ENCODE data around the gene MSL3. TPM values are rescaled to one million over a fixed set of nuclear protein-coding genes. Genes with fewer than 3 reads are reported as not detected.

MSL3 gene
- total RNA-seq, 1 donor from 2014 or later = 33.2 TPM

DNA sequence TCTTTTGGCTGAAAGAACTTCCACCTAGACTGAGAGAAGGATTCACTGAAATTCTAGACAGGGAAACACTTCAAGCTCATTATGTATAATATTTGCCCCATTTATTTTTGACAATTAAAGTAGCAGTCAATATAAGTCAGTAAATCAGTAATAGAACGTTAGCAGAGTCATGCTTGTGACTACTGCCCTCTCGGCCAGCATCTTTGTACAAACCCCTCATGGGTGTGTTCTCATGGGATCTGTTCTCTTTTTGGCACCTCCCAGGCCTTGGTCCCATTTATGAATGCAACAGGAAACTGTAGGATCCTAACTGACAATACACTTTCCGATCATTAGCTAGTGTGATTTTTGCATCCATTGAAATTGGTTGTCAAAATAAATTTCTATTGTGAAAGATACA lies 2.9 kb downstream of the MSL3 start:
- Histone ChIP-seq H3K4me1 (no peaks in the 10 kb centered on the region), H2AFZ (replicated peaks) (no peak overlapping the region), H4K20me1 (ENCODE audit: low read depth) (no peaks in the 10 kb centered on the region), H3K4me3 (no peak overlapping the region), H3K4me2 (no peak overlapping the region), H3F3A (ENCODE audit: low read depth) (peaks cover 9% of the 10 kb centered on the region), H3K27ac (no peak overlapping the region), H3K36me3 (peaks cover 5% of the 10 kb centered on the region), H3K9ac (no peak overlapping the region), H3K27me3 (peaks cover 12% of the 10 kb centered on the region), H3K9me3 (ENCODE audit: low read depth) (no peaks in the 10 kb centered on the region), H3K79me2 (ENCODE audit: low read depth) (peaks cover 7% of the 10 kb centered on the region)
- Mint-ChIP-seq H3K9me3 (peaks cover 8% of the 10 kb centered on the region), H3K27ac (no peak overlapping the region), H3K36me3 (peaks cover 4% of the 10 kb centered on the region), H3K4me3 (no peak overlapping the region), H3K4me1 (peaks cover 6% of the 10 kb centered on the region), H3K27me3 (ENCODE audit: insufficient read depth, low read depth) (peaks cover 5% of the 10 kb centered on the region)
- TF ChIP-seq EZH2phosphoT487 (IDR thresholded peaks at IDR 0.05) (no peak), EZH2 (IDR thresholded peaks at IDR 0.05) (no peak)
- TF ChIP-seq, protein P1, sequence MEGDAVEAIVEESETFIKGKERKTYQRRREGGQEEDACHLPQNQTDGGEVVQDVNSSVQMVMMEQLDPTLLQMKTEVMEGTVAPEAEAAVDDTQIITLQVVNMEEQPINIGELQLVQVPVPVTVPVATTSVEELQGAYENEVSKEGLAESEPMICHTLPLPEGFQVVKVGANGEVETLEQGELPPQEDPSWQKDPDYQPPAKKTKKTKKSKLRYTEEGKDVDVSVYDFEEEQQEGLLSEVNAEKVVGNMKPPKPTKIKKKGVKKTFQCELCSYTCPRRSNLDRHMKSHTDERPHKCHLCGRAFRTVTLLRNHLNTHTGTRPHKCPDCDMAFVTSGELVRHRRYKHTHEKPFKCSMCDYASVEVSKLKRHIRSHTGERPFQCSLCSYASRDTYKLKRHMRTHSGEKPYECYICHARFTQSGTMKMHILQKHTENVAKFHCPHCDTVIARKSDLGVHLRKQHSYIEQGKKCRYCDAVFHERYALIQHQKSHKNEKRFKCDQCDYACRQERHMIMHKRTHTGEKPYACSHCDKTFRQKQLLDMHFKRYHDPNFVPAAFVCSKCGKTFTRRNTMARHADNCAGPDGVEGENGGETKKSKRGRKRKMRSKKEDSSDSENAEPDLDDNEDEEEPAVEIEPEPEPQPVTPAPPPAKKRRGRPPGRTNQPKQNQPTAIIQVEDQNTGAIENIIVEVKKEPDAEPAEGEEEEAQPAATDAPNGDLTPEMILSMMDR (IDR thresholded peaks at IDR 0.05) = no peak
- DNase-seq (ENCODE audit: low spot score) = no peak

DNA sequence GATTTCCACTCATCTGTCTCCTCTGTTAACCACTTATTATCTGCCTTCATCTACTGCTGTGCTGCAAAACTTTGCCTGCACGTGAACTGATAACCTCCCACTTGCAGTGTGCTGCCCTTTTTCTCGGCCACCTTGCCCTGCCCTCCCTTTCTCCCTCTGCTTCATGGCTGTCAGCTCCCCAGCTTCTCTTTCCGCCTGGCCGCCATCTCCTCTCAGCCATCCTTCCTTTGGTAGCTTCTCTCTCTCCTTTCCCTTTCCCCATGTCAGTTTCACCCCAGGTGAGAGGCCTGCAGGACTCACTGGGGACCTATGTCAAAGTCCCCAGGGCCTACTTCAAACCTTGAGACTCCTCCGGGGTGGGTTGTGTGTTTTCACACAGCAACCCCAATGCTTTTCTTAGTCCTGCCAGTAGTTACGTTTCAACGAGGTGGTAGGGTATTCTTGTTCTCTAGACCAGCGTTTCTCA lies 6.6 kb downstream of the MSL3 start:
- Mint-ChIP-seq H3K4me1 (no peaks in the 10 kb centered on the region), H3K4me3 (no peak overlapping the region)

DNA sequence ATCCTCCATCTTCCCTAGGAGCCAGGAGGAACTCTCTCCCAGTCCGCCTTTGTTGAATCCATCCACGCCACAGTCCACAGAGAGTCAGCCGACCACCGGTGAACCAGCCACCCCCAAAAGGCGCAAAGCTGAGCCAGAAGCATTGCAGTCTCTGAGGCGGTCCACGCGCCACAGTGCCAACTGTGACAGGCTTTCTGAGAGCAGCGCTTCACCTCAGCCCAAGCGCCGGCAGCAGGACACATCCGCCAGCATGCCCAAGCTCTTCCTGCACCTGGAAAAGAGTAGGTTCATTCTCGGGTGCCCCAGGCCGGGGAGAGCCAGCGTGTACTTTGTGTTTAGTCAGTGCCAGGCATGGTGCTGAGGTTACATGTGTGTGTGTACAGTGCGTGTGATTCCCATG lies 7.4 kb downstream of the MSL3 start:
- Histone ChIP-seq H3F3A (ENCODE audit: low read depth) (no peaks in the 10 kb centered on the region), H3K27ac (no peak overlapping the region), H3K9me3 (ENCODE audit: low read depth) (no peaks in the 10 kb centered on the region), H4K20me1 (ENCODE audit: low read depth) (no peaks in the 10 kb centered on the region), H3K9ac (no peak overlapping the region), H3K27me3 (no peaks in the 10 kb centered on the region), H3K4me3 (no peak overlapping the region), H3K4me1 (no peaks in the 10 kb centered on the region), H3K79me2 (ENCODE audit: low read depth) (no peaks in the 10 kb centered on the region), H2AFZ (replicated peaks) (no peak overlapping the region), H3K4me2 (no peak overlapping the region), H3K36me3 (peaks cover 5% of the 10 kb centered on the region)
- Mint-ChIP-seq H3K9me3 (no peaks in the 10 kb centered on the region), H3K4me3 (no peak overlapping the region), H3K4me1 (no peaks in the 10 kb centered on the region), H3K27me3 (ENCODE audit: insufficient read depth, low read depth) (no peaks in the 10 kb centered on the region), H3K27ac (no peak overlapping the region), H3K36me3 (peaks cover 4% of the 10 kb centered on the region)
- no peak for DNase-seq (ENCODE audit: low spot score)
- TF ChIP-seq, protein P1 (IDR thresholded peaks at IDR 0.05) = no peak
- TF ChIP-seq EZH2 (IDR thresholded peaks at IDR 0.05) (no peak), EZH2phosphoT487 (IDR thresholded peaks at IDR 0.05) (no peak)

More for the DNA sequence above, 6.6 kb downstream of the MSL3 start:
- Mint-ChIP-seq H3K27ac (no peak overlapping the region), H3K27me3 (ENCODE audit: insufficient read depth, low read depth) (no peaks in the 10 kb centered on the region), H3K9me3 (no peaks in the 10 kb centered on the region), H3K36me3 (peaks cover 4% of the 10 kb centered on the region)
- no peaks in the 10 kb centered on the region for H3K9me3 ChIP-seq (ENCODE audit: low read depth)
- H3F3A ChIP-seq (ENCODE audit: low read depth) = no peaks in the 10 kb centered on the region
- TF ChIP-seq EZH2 (IDR thresholded peaks at IDR 0.05) = no peak
- no peak for TF ChIP-seq EZH2phosphoT487 (IDR thresholded peaks at IDR 0.05)
- TF ChIP-seq, protein P1 (IDR thresholded peaks at IDR 0.05) = no peak
- no peak for DNase-seq (ENCODE audit: low spot score)
- no peak overlapping the region for H2AFZ ChIP-seq (replicated peaks)
- H3K79me2 ChIP-seq (ENCODE audit: low read depth) = peaks cover 7% of the 10 kb centered on the region
- H3K27ac ChIP-seq = no peak overlapping the region
- no peak overlapping the region for H3K9ac ChIP-seq
- H3K4me1 ChIP-seq = no peaks in the 10 kb centered on the region
- peaks cover 5% of the 10 kb centered on the region for H3K36me3 ChIP-seq
- no peak overlapping the region for H3K4me3 ChIP-seq
- no peaks in the 10 kb centered on the region for H3K27me3 ChIP-seq
- no peaks in the 10 kb centered on the region for H4K20me1 ChIP-seq (ENCODE audit: low read depth)
- no peak overlapping the region for H3K4me2 ChIP-seq
